Measurements from ENCODE around the gene SEC16B.

The SEC16B gene

GRCh38 chr1:177976596-177976995 is 6.7 kb upstream of the SEC16B start:
- no peak for DNase-seq

- DNase-seq = no peak
Measured at GRCh38 chr1:177975588-177976495, 6.0 kb upstream of the SEC16B start.

DNA sequence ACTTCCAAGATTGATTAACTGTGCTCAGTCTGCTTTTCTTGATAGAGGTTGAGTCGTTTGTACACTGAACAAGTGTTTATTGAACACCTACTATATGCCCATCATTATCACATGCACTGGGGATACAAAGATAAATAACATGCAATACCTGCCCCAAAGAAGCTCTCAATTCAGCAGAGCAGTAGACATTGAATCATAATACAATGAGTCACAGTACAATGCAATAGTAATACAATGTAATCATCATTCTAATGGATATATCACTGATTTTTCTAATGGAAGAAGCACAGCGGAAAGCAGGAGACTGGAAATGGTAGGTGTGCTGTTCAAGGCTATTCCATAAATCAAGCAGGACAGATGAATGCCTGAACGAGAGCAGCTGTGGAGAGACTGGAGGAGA is 3.7 kb upstream of the SEC16B start:
- DNase-seq = no peak

DNA sequence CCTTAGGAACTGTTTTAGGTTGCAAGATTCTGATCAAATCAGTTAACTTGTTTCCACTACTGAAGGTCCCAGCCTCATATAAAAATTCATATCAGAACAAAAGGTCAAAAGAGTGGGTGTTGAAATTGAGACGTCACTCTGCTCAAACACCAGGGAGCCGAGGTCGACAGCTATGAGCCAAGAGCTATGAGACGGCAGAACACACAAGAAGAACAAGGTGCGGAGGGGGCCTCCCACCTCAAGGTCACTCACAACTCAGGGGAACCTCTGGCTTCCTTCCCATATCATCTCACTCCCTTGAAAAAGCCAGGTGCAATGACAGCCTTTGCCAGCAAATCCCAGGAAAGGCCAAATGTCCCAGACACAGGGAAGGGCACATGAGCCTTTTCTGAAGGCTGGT is 749 bp downstream of the SEC16B start:
- DNase-seq = no peak

DNA sequence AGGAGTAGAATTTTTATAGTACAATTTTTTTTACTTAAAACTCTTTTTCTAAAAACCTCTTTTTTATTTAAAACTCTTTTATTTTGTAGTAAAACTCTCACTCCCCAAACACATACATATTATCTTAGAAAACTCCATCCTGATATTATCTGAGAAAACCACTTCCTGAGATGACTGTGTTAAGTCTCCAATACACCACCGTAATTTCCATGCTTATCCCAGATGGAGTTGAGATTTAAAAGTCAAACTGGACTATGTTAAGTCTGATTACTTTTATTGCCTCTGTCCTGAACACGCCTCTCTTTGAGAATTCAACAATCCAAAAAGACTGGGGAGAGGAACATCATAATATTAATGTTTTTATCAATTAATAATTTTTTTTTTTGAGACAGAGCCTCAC is 3.7 kb downstream of the SEC16B start:
- no peak for DNase-seq

GRCh38 chr1:177965293-177965692 is 4.6 kb downstream of the SEC16B start:
- DNase-seq = no peak

- DNase-seq = no peak
Measured at GRCh38 chr1:177964336-177964735, 5.5 kb downstream of the SEC16B start.

GRCh38 chr1:177960939-177961622 is 8.8 kb downstream of the SEC16B start:
- DNase-seq = no peak

DNA sequence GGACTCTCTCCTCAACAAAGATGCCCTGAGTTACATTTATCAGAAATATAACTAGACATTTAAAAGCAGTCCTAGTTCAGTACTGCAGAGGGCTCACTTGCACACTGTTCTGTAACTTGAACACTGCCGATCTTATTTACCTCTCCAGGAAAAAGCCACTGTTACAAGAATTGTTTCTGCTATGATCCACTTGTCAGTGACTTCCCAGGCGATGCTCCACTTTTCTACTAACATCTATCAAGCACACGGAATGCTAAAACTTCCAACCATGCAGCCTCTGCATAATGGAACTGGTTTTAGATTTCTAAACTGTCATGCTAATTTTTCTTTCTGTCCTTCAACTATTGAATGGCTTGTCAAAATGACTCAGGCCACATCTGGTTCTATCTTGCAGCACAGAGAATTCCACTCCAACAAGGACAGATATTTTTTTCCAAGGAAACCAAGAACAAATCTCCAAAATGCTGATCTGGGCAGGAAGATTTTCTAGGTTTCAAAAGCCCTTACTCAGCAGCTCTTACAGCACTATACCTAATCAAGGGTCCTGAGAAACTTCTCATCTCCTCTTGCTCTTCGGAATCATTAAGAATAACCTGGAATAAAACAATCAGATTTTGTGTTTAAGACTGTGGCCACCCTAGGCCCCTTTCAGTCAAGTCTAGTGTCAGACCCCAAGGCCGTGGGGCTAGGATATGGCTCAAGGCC is 9.9 kb downstream of the SEC16B start:
- no peak for DNase-seq

- no peak for DNase-seq
Measured at GRCh38 chr1:177958092-177958491, 11.8 kb downstream of the SEC16B start.

GRCh38 chr1:177954076-177954475 is 15.8 kb downstream of the SEC16B start:
- DNase-seq = no peak

DNA sequence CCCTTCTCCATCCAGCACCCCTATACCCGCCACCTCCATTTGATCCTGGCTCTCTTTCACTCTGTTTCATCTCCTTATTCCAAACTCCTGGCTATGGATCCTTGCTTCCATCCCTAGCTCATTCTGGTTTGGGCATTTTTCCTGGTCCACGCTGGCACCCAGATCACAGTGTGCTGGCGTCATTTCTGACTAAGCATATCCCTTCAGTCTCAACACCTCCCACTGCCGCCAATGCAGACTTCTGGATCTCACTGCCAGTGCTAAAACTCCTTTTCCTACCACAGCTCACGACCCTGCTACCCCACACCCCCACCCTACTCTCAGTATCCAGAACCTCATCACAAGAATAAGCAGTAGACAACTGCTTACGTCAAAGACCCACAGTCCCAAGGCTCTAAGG is 16.3 kb downstream of the SEC16B start:
- DNase-seq = no peak

GRCh38 chr1:177952691-177953090 is 17.2 kb downstream of the SEC16B start:
- no peak for DNase-seq

- DNase-seq = no peak
Measured at GRCh38 chr1:177952249-177952648, 17.6 kb downstream of the SEC16B start.

- no peak for DNase-seq
Measured at GRCh38 chr1:177950506-177950905, 19.4 kb downstream of the SEC16B start.

- no peak for DNase-seq
Measured at GRCh38 chr1:177948336-177948972, 21.4 kb downstream of the SEC16B start.

DNA sequence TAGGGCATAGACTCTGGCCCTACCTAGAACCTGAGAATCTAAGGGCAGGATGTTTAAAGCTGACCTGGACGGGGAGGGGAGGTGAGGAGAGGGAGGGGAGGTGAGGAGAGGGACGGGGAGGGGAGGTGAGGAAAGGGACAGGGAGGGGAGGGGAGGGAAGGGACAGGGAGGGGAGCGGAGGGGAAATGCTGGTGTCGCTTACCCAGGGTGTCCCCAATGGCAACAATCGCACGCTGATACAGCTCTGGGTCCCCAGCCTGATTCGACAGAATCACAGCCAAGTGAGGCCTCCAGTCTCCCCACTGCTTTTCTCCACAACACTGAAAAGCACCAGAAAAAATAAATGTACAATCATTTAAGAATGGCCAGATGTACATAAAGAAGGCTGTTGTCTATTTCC is 22.2 kb downstream of the SEC16B start:
- no peak for DNase-seq

GRCh38 chr1:177945943-177946650 is 23.8 kb downstream of the SEC16B start:
- no peak for DNase-seq

- no peak for DNase-seq
Measured at GRCh38 chr1:177944016-177944949, 25.6 kb downstream of the SEC16B start.

DNA sequence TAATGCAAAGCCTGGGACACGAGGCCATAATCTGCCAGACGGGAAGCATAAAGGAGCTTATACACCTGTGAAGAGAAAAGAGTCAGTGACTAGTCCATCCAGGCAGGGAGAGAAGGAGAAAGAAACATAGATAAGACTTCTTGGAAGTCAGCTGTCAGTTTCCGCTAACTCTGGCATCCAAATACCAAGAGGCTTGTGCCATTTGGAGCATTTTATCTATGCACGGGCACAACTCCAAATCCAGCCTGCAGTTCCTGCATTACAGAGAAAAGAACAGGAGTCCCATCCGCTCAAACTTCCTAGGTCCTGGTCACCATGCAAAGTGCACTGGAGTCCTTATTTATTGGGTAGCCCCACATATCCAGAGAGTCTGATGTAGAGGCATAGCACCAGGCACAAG is 27.9 kb downstream of the SEC16B start:
- no peak for DNase-seq

DNA sequence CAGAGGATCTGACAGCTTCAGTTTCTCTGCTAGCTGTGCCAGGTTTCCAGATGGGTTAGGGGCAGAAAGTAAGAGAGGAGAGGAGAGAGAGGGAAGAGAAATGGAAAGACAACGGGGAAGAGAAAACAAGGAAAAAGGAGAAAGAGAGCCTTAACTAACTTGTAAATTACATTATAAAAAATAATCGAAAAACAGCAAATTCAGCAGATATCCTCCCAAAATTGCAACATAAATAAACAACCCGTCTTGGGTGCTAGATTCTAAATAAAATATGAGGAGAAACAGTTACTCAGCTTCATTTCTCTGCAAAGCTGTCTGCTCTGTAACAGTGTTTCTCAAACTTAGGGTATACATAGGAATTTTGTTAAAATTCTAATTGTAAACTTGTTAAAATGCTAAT is 29.2 kb downstream of the SEC16B start:
- DNase-seq = no peak

Data from central memory CD4-positive, alpha-beta T cell (primary cell).